Thyroid gland (tissue), 4 donors: ENCODE measurements around the gene MED9. TPM values are rescaled to one million over a fixed set of nuclear protein-coding genes. Genes with fewer than 3 reads are reported as not detected.

Experiments used
- DNase-seq, 2 donors: peaks; one replicate each; pipeline ENCODE4 v3.0.0-alpha.2; 2019
- H3K27ac ChIP-seq, 3 donors: fragments of 200-600 bp; sonication (generic); 1 replicate in 2 of 3; 2 replicates in 1 of 3; pipeline ENCODE4 v1.5.1; 2016 to 2019; ENCODE audit warnings: mild to moderate bottlenecking in 1 of 3, moderate library complexity in 1 of 3
- H3K27me3 ChIP-seq: fragments of 200-600 bp; sonication (generic); one replicate; pipeline ENCODE4 v1.5.1; 2019
- H3K36me3 ChIP-seq, 2 donors: fragments of 200-600 bp; sonication (generic); one replicate each; pipeline ENCODE4 v1.5.1; 2016 to 2019
- H3K4me1 ChIP-seq, 2 donors: fragments of 200-600 bp; sonication (generic); one replicate each; pipeline ENCODE4 v1.5.1; 2017 to 2019
- H3K4me3 ChIP-seq, 3 donors: fragments of 200-600 bp; sonication (generic); replicated peaks in 1 of 3; 1 replicate in 2 of 3; 2 replicates in 1 of 3; pipeline ENCODE4 v1.5.1; 2016; ENCODE audit warnings: mild to moderate bottlenecking in 1 of 3
- H3K9me3 ChIP-seq: fragments of 200-600 bp; sonication (generic); one replicate; pipeline ENCODE4 v1.5.1; 2017
- CTCF ChIP-seq, 6 experiments: fragments of 200-600 bp in 3 of 6; fragments of 450-650 bp in 3 of 6; sonication (generic) in 3 of 6; IDR thresholded peaks; one replicate each; pipeline ENCODE4 v1.5.1; 2016 to 2019; ENCODE audit warnings: antibody characterized with exemption in 6 of 6, mild to moderate bottlenecking in 2 of 6, inconsistent platforms in 1 of 6, moderate library complexity in 1 of 6
- POLR2A ChIP-seq, 2 donors: fragments of 450-650 bp; IDR thresholded peaks; one replicate each; pipeline ENCODE4 v1.6.1; 2017; ENCODE audit warnings: antibody characterized with exemption in 2 of 2, mild to moderate bottlenecking in 2 of 2, moderate library complexity in 1 of 2
- WGBS, 2 donors: methylation state at CpG; one replicate each; pipeline ENCODE4 v1.1.5; 2017; 5-methylcytosine and 5-hydroxymethylcytosine counted together
- intact Hi-C: fragments of 100-400 bp; cut with DNase I; formaldehyde crosslinking; loops from one replicate; pipeline ENCODE4 v1.15.1; 2023
- total RNA-seq, 4 donors: library from RNA; depleted of rRNA; stranded (reverse); fragments of >200 nt; gene quantifications; one replicate each; pipeline ENCODE4 v1.2.3, GENCODE V29; 2016

Gene MED9
- total RNA-seq, 4 donors from 2014 or later = 27.9 to 35.4 (median 30.8) TPM

- H3K27me3 ChIP-seq = no peaks in the 10 kb centered on the region
- H3K36me3 ChIP-seq = no peaks in the 10 kb centered on the region
- peak overlapping the region in 1 of 3 donors; percentile 33 for H3K27ac ChIP-seq
- intact Hi-C loops = no loop called here
- WGBS, 2 donors = 88 to 93% methylated on average over 16 to 17 of the region's 17 CpGs
- peaks cover 10 to 33% of the 10 kb centered on the region in 2 donors for H3K4me1 ChIP-seq
- no peak overlapping the region for H3K4me3 ChIP-seq
- DNase-seq = no peak
- no peaks in the 10 kb centered on the region for H3K9me3 ChIP-seq
- TF ChIP-seq POLR2A (IDR thresholded peaks at IDR 0.05) = no peak
- TF ChIP-seq CTCF (IDR thresholded peaks at IDR 0.05) = no peak
Measured at GRCh38 chr17:17527956-17528500, 51.2 kb downstream of the MED9 start.

GRCh38 chr17:17528696-17529652 is 52.2 kb downstream of the MED9 start:
- intact Hi-C loops = no loop called here
- WGBS, 2 donors = 85% methylated on average over 8 to 19 of the region's 22 CpGs

GRCh38 chr17:17531156-17531555 is 54.4 kb downstream of the MED9 start:
- Histone ChIP-seq H3K9me3 (no peaks in the 10 kb centered on the region), H3K4me3 (no peak overlapping the region), H3K36me3 (no peaks in the 10 kb centered on the region), H3K4me1 (peaks cover 10 to 32% of the 10 kb centered on the region in 2 donors), H3K27ac (no peak overlapping the region), H3K27me3 (no peaks in the 10 kb centered on the region)
- WGBS, 2 donors = 81 to 82% methylated on average over 4 of the region's 4 CpGs
- TF ChIP-seq CTCF (IDR thresholded peaks at IDR 0.05) (no peak), POLR2A (IDR thresholded peaks at IDR 0.05) (no peak)
- intact Hi-C loops = no loop called here
- DNase-seq = no peak

More at GRCh38 chr17:17528696-17529652, 52.2 kb downstream of the MED9 start:
- Histone ChIP-seq H3K27me3 (no peaks in the 10 kb centered on the region), H3K4me3 (no peak overlapping the region), H3K4me1 (peaks cover 10 to 26% of the 10 kb centered on the region in 2 donors), H3K27ac (peak overlapping the region in 2 of 3 donors; percentile 4 to 57), H3K9me3 (no peaks in the 10 kb centered on the region), H3K36me3 (no peaks in the 10 kb centered on the region)
- TF ChIP-seq CTCF (IDR thresholded peaks at IDR 0.05) (no peak), POLR2A (IDR thresholded peaks at IDR 0.05) (peak in 1 of 2 donors; percentile 23)
- DNase-seq = peak; percentile 91 to 96

GRCh38 chr17:17532991-17533390 is 56.2 kb downstream of the MED9 start:
- intact Hi-C loops = no loop called here
- H3K27me3 ChIP-seq = no peaks in the 10 kb centered on the region
- no peak overlapping the region for H3K4me3 ChIP-seq
- WGBS, 2 donors = 95 to 98% methylated on average over 1 of the region's 1 CpG
- no peak overlapping the region for H3K27ac ChIP-seq
- TF ChIP-seq POLR2A (IDR thresholded peaks at IDR 0.05) (no peak), CTCF (IDR thresholded peaks at IDR 0.05) (no peak)
- DNase-seq = no peak
- peaks cover 6 to 24% of the 10 kb centered on the region in 2 donors for H3K4me1 ChIP-seq
- no peaks in the 10 kb centered on the region for H3K9me3 ChIP-seq
- H3K36me3 ChIP-seq = no peaks in the 10 kb centered on the region
